ENCODE data around the gene SS18. TPM values are rescaled to one million over a fixed set of nuclear protein-coding genes. Genes with fewer than 3 reads are reported as not detected.
"Not testable (repeated sequence)": the region's sequence is repeated elsewhere in the genome, so short reads cannot be mapped to it uniquely, and the experiment has no call there.

The SS18 gene
- 53.0 TPM for polyA plus RNA-seq (2013)

- ChIA-PET POLR2A (interaction anchor here (0.6 to 1.1 kb wide), 3 partner anchors 12 to 1364 kb away, joined by 3 read pairs; no protein-coding TSS in a partner anchor), CTCF (interaction anchor here (0.9 to 1.5 kb wide), 3 partner anchors 11 to 60 kb away, joined by 3 to 4 read pairs (median 4); no protein-coding TSS in a partner anchor)
These were observed at the start of gene SS18 for GRCh38 chr18:26090130-26091046. Gene SS18 (minus strand): TSS chr18:26090613. CDS start chr18:26090569, 44 bp downstream.

GRCh38 chr18:26135548-26135947, 45.1 kb upstream of the SS18 start:
- WGBS (ENCODE audit: insufficient coverage), result 100% methylated on average over 1 of the region's 1 CpG
- Histone ChIP-seq H3K27ac (ENCODE audit: insufficient read depth in 1 of 2, low read depth in 1 of 2, low read length in 2 of 2, poor library complexity in 1 of 2, severe bottlenecking in 2 of 2) (no peak overlapping the region), H3K4me3 (ENCODE audit: control insufficient read depth in 1 of 7, extremely low read depth in 1 of 7, insufficient read depth in 4 of 7, low read depth in 2 of 7, low read length in 6 of 7) (no peak overlapping the region), H3K27me3 (replicated peaks in 2 of 5; ENCODE audit: control insufficient read depth in 4 of 5, insufficient read depth in 5 of 5, low read length in 4 of 5) (no peaks in the 10 kb centered on the region), H3K9me3 (ENCODE audit: control extremely low read depth in 1 of 5, control insufficient read depth in 4 of 5, insufficient read depth in 2 of 5, low read depth in 1 of 5, low read length in 4 of 5) (peaks cover 0 to 3% (median 0%) of the 10 kb centered on the region in 5 experiments), H3K36me3 (ENCODE audit: control insufficient read depth in 4 of 4, insufficient read depth in 4 of 4, low read length in 3 of 4) (no peaks in the 10 kb centered on the region), H3K4me1 (ENCODE audit: control extremely low read depth in 1 of 4, control insufficient read depth in 4 of 4, insufficient read depth in 4 of 4, low read length in 3 of 4) (no peaks in the 10 kb centered on the region)
- ChIA-PET POLR2A (no interaction called here), CTCF (no interaction called here)
- DNase-seq, result no peak

More at GRCh38 chr18:26090130-26091046, at the start of gene SS18:
- Histone ChIP-seq H3K27me3 (replicated peaks in 2 of 5; ENCODE audit: control insufficient read depth in 4 of 5, insufficient read depth in 5 of 5, low read length in 4 of 5) (no peaks in the 10 kb centered on the region), H3K4me1 (ENCODE audit: control extremely low read depth in 1 of 4, control insufficient read depth in 4 of 4, insufficient read depth in 4 of 4, low read length in 3 of 4) (peaks cover 9 to 27% (median 20%) of the 10 kb centered on the region in 4 experiments), H3K27ac (ENCODE audit: insufficient read depth in 1 of 2, low read depth in 1 of 2, low read length in 2 of 2, poor library complexity in 1 of 2, severe bottlenecking in 2 of 2) (peak within 1 kb of the TSS; percentile 94 to 97), H3K9me3 (ENCODE audit: control extremely low read depth in 1 of 5, control insufficient read depth in 4 of 5, insufficient read depth in 2 of 5, low read depth in 1 of 5, low read length in 4 of 5) (no peaks in the 10 kb centered on the region), H3K4me3 (ENCODE audit: control insufficient read depth in 1 of 7, extremely low read depth in 1 of 7, insufficient read depth in 4 of 7, low read depth in 2 of 7, low read length in 6 of 7) (peak within 1 kb of the TSS; percentile 90 to 100 (median 96)), H3K36me3 (ENCODE audit: control insufficient read depth in 4 of 4, insufficient read depth in 4 of 4, low read length in 3 of 4) (peaks cover 2 to 15% (median 7%) of the 10 kb centered on the region in 4 experiments)
- WGBS (ENCODE audit: insufficient coverage), result under 1% methylated on average over 81 of the region's 89 CpGs
- peak; percentile 92 to 97 (median 96) for DNase-seq

- Histone ChIP-seq H3K36me3 (ENCODE audit: control insufficient read depth in 4 of 4, insufficient read depth in 4 of 4, low read length in 3 of 4) (no peaks in the 10 kb centered on the region), H3K9me3 (ENCODE audit: control extremely low read depth in 1 of 5, control insufficient read depth in 4 of 5, insufficient read depth in 2 of 5, low read depth in 1 of 5, low read length in 4 of 5) (peaks cover 0 to 4% (median 3%) of the 10 kb centered on the region in 5 experiments), H3K27me3 (replicated peaks in 2 of 5; ENCODE audit: control insufficient read depth in 4 of 5, insufficient read depth in 5 of 5, low read length in 4 of 5) (no peaks in the 10 kb centered on the region), H3K27ac (ENCODE audit: insufficient read depth in 1 of 2, low read depth in 1 of 2, low read length in 2 of 2, poor library complexity in 1 of 2, severe bottlenecking in 2 of 2) (no peak overlapping the region), H3K4me3 (ENCODE audit: control insufficient read depth in 1 of 7, extremely low read depth in 1 of 7, insufficient read depth in 4 of 7, low read depth in 2 of 7, low read length in 6 of 7) (peak overlapping the region in 3 of 7 experiments; percentile 15 to 40 (median 16)), H3K4me1 (ENCODE audit: control extremely low read depth in 1 of 4, control insufficient read depth in 4 of 4, insufficient read depth in 4 of 4, low read length in 3 of 4) (no peaks in the 10 kb centered on the region)
- peak in 2 of 3 donors; percentile 1 to 2 for DNase-seq
- ChIA-PET POLR2A (interaction anchor here (0.6 kb wide), 1 partner anchor 46 kb away, joined by 3 read pairs; no protein-coding TSS in a partner anchor), CTCF (no interaction called here)
- WGBS (ENCODE audit: insufficient coverage), result 90% methylated on average over 2 of the region's 6 CpGs
These were observed 43.7 kb upstream of the SS18 start for GRCh38 chr18:26134107-26134506.

GRCh38 chr18:26133652-26134051, 43.2 kb upstream of the SS18 start, which contains the start of gene PSMA8:
Gene PSMA8 (plus strand): TSS chr18:26133869. CDS start chr18:26133966, 97 bp downstream.
- POLR2A ChIA-PET, result no interaction called here
- Histone ChIP-seq H3K27me3 (replicated peaks in 2 of 5; ENCODE audit: control insufficient read depth in 4 of 5, insufficient read depth in 5 of 5, low read length in 4 of 5) (no peaks in the 10 kb centered on the region), H3K4me1 (ENCODE audit: control extremely low read depth in 1 of 4, control insufficient read depth in 4 of 4, insufficient read depth in 4 of 4, low read length in 3 of 4) (no peaks in the 10 kb centered on the region), H3K27ac (ENCODE audit: insufficient read depth in 1 of 2, low read depth in 1 of 2, low read length in 2 of 2, poor library complexity in 1 of 2, severe bottlenecking in 2 of 2) (no peak within 1 kb of the TSS), H3K4me3 (ENCODE audit: control insufficient read depth in 1 of 7, extremely low read depth in 1 of 7, insufficient read depth in 4 of 7, low read depth in 2 of 7, low read length in 6 of 7) (peak within 1 kb of the TSS in 3 of 7 experiments; percentile 15 to 40 (median 16)), H3K36me3 (ENCODE audit: control insufficient read depth in 4 of 4, insufficient read depth in 4 of 4, low read length in 3 of 4) (no peaks in the 10 kb centered on the region), H3K9me3 (ENCODE audit: control extremely low read depth in 1 of 5, control insufficient read depth in 4 of 5, insufficient read depth in 2 of 5, low read depth in 1 of 5, low read length in 4 of 5) (peaks cover 0 to 4% (median 3%) of the 10 kb centered on the region in 5 experiments)
- DNase-seq, result peak; percentile 44 to 55 (median 47)
- 80% methylated on average over 31 of the region's 31 CpGs for WGBS (ENCODE audit: insufficient coverage)
- CTCF ChIA-PET, result no interaction called here

- CTCF ChIA-PET, POLR2A ChIA-PET: not testable (repeated sequence)
- WGBS (ENCODE audit: insufficient coverage), result 100% methylated on average over 1 of the region's 2 CpGs
These were observed 37.8 kb upstream of the SS18 start for GRCh38 chr18:26128192-26128591.

GRCh38 chr18:26127786-26128185, 37.4 kb upstream of the SS18 start:
- CTCF ChIA-PET, result no interaction called here
- H3K27me3 ChIP-seq (replicated peaks in 2 of 5; ENCODE audit: control insufficient read depth in 4 of 5, insufficient read depth in 5 of 5, low read length in 4 of 5), result no peaks in the 10 kb centered on the region

More at GRCh38 chr18:26128192-26128591, 37.8 kb upstream of the SS18 start:
- not testable (repeated sequence) for H3K4me1 ChIP-seq (ENCODE audit: control extremely low read depth in 1 of 4, control insufficient read depth in 4 of 4, insufficient read depth in 4 of 4, low read length in 3 of 4); H3K36me3 ChIP-seq (ENCODE audit: control insufficient read depth in 4 of 4, insufficient read depth in 4 of 4, low read length in 3 of 4); H3K27ac ChIP-seq (ENCODE audit: insufficient read depth in 1 of 2, low read depth in 1 of 2, low read length in 2 of 2, poor library complexity in 1 of 2, severe bottlenecking in 2 of 2); H3K27me3 ChIP-seq (replicated peaks in 2 of 5; ENCODE audit: control insufficient read depth in 4 of 5, insufficient read depth in 5 of 5, low read length in 4 of 5); H3K9me3 ChIP-seq (ENCODE audit: control extremely low read depth in 1 of 5, control insufficient read depth in 4 of 5, insufficient read depth in 2 of 5, low read depth in 1 of 5, low read length in 4 of 5); DNase-seq; H3K4me3 ChIP-seq (ENCODE audit: control insufficient read depth in 1 of 7, extremely low read depth in 1 of 7, insufficient read depth in 4 of 7, low read depth in 2 of 7, low read length in 6 of 7)

GRCh38 chr18:26121994-26122393, 31.6 kb upstream of the SS18 start:
- CTCF ChIA-PET; H3K4me3 ChIP-seq (ENCODE audit: control insufficient read depth in 1 of 7, extremely low read depth in 1 of 7, insufficient read depth in 4 of 7, low read depth in 2 of 7, low read length in 6 of 7); H3K27ac ChIP-seq (ENCODE audit: insufficient read depth in 1 of 2, low read depth in 1 of 2, low read length in 2 of 2, poor library complexity in 1 of 2, severe bottlenecking in 2 of 2); H3K36me3 ChIP-seq (ENCODE audit: control insufficient read depth in 4 of 4, insufficient read depth in 4 of 4, low read length in 3 of 4); H3K9me3 ChIP-seq (ENCODE audit: control extremely low read depth in 1 of 5, control insufficient read depth in 4 of 5, insufficient read depth in 2 of 5, low read depth in 1 of 5, low read length in 4 of 5); DNase-seq; POLR2A ChIA-PET; H3K27me3 ChIP-seq (replicated peaks in 2 of 5; ENCODE audit: control insufficient read depth in 4 of 5, insufficient read depth in 5 of 5, low read length in 4 of 5); H3K4me1 ChIP-seq (ENCODE audit: control extremely low read depth in 1 of 4, control insufficient read depth in 4 of 4, insufficient read depth in 4 of 4, low read length in 3 of 4): not testable (repeated sequence)
- WGBS (ENCODE audit: insufficient coverage), result 100% methylated on average over 1 of the region's 2 CpGs

More at GRCh38 chr18:26127786-26128185, 37.4 kb upstream of the SS18 start:
- no peak overlapping the region for H3K4me3 ChIP-seq (ENCODE audit: control insufficient read depth in 1 of 7, extremely low read depth in 1 of 7, insufficient read depth in 4 of 7, low read depth in 2 of 7, low read length in 6 of 7)
- H3K4me1 ChIP-seq (ENCODE audit: control extremely low read depth in 1 of 4, control insufficient read depth in 4 of 4, insufficient read depth in 4 of 4, low read length in 3 of 4), result no peaks in the 10 kb centered on the region
- H3K27ac ChIP-seq (ENCODE audit: insufficient read depth in 1 of 2, low read depth in 1 of 2, low read length in 2 of 2, poor library complexity in 1 of 2, severe bottlenecking in 2 of 2), result no peak overlapping the region
- peaks cover 0 to 9% (median 0%) of the 10 kb centered on the region in 5 experiments for H3K9me3 ChIP-seq (ENCODE audit: control extremely low read depth in 1 of 5, control insufficient read depth in 4 of 5, insufficient read depth in 2 of 5, low read depth in 1 of 5, low read length in 4 of 5)
- POLR2A ChIA-PET, result no interaction called here
- WGBS (ENCODE audit: insufficient coverage), result 96% methylated on average over 5 of the region's 5 CpGs
- H3K36me3 ChIP-seq (ENCODE audit: control insufficient read depth in 4 of 4, insufficient read depth in 4 of 4, low read length in 3 of 4), result no peaks in the 10 kb centered on the region
- no peak for DNase-seq
